Esophagus muscularis mucosa (tissue), 4 donors: ENCODE results near the gene KRT28. TPM values are rescaled to one million over a fixed set of nuclear protein-coding genes. Genes with fewer than 3 reads are reported as not detected.
"Not testable (repeated sequence)": the region's sequence is repeated elsewhere in the genome, so short reads cannot be mapped to it uniquely, and the experiment has no call there.

ENCODE experiments used
- DNase-seq: peaks from one replicate; pipeline ENCODE4 v3.0.0-alpha.2; 2017; ENCODE audit errors: extremely low spot score
- H3K27ac ChIP-seq, 4 donors: fragments of 200-600 bp; sonication (generic); replicated peaks in 1 of 4; 1 replicate in 3 of 4; 2 replicates in 1 of 4; pipeline ENCODE4 v1.5.1; 2016 to 2019; ENCODE audit warnings: mild to moderate bottlenecking in 1 of 4
- H3K27me3 ChIP-seq, 4 donors: fragments of 200-600 bp; sonication (generic); one replicate each; pipeline versions ENCODE4 v1.5.1 to v1.6.0; 2016 to 2019
- H3K36me3 ChIP-seq, 4 donors: fragments of 200-600 bp; sonication (generic); one replicate each; pipeline ENCODE4 v1.5.1; 2016 to 2019
- H3K4me1 ChIP-seq, 4 donors: fragments of 200-600 bp; sonication (generic); one replicate each; pipeline ENCODE4 v1.5.1; 2016 to 2019
- H3K4me3 ChIP-seq, 4 donors: fragments of 200-600 bp; sonication (generic); 1 replicate in 2 of 4; 2 replicates in 2 of 4; pipeline ENCODE4 v1.5.1; 2016 to 2019; ENCODE audit warnings: mild to moderate bottlenecking in 4 of 4, moderate library complexity in 1 of 4
- H3K9me3 ChIP-seq, 4 donors: fragments of 200-600 bp; sonication (generic); 1 replicate in 3 of 4; 2 replicates in 1 of 4; pipeline ENCODE4 v1.5.1; 2016 to 2019
- CTCF ChIP-seq, 3 experiments: fragments of 200-600 bp in 2 of 3; fragments of 450-650 bp in 1 of 3; sonication (generic) in 2 of 3; IDR thresholded peaks; one replicate each; pipeline ENCODE4 v1.5.1; 2017 to 2019; ENCODE audit warnings: antibody characterized with exemption in 3 of 3, mild to moderate bottlenecking in 2 of 3, moderate library complexity in 1 of 3
- EP300 ChIP-seq: sonication (generic); formaldehyde crosslinking; IDR thresholded peaks from one replicate; pipeline ENCODE4 v1.6.1; 2017; ENCODE audit warnings: antibody characterized with exemption
- POLR2A ChIP-seq: fragments of 450-650 bp; IDR thresholded peaks from one replicate; pipeline ENCODE4 v1.6.1; 2017; ENCODE audit warnings: antibody characterized with exemption, moderate library complexity, mild to moderate bottlenecking, low read depth
- POLR2AphosphoS5 ChIP-seq, 2 donors: sonication (generic); formaldehyde crosslinking; IDR thresholded peaks; one replicate each; pipeline ENCODE4 v1.6.1; 2017; ENCODE audit warnings: antibody characterized with exemption in 2 of 2
- WGBS: methylation state at CpG from one replicate; pipeline ENCODE4 v1.1.5; 2018; 5-methylcytosine and 5-hydroxymethylcytosine counted together
- intact Hi-C: fragments of 100-400 bp; cut with DNase I; formaldehyde crosslinking; loops from one replicate; pipeline ENCODE4 v1.15.1; 2023
- total RNA-seq, 4 donors: library from RNA; depleted of rRNA; stranded (reverse); fragments of >200 nt; gene quantifications; one replicate each; pipeline versions ENCODE4 v1.1.0 to v1.2.1, GENCODE V29; 2016

KRT28 gene
- total RNA-seq, 4 donors from 2014 or later: not detected

- H3K27me3 ChIP-seq: peaks cover 0 to 4% (median 0%) of the 10 kb centered on the region in 4 donors
- DNase-seq: no peak
- H3K27ac ChIP-seq: no peak overlapping the region
- intact Hi-C loops: no loop called here
- no peak for TF ChIP-seq POLR2A
- TF ChIP-seq CTCF (IDR thresholded peaks at IDR 0.05): no peak
- no peak for TF ChIP-seq POLR2AphosphoS5 (IDR thresholded peaks at IDR 0.05)
- no peak for TF ChIP-seq EP300
- H3K9me3 ChIP-seq: no peaks in the 10 kb centered on the region
- peaks cover 12 to 21% (median 18%) of the 10 kb centered on the region in 4 donors for H3K4me1 ChIP-seq
- H3K36me3 ChIP-seq: peaks cover 0 to 17% (median 4%) of the 10 kb centered on the region in 4 donors
- WGBS: 97% methylated on average over 4 of the region's 4 CpGs
- H3K4me3 ChIP-seq: no peak overlapping the region
Measured at GRCh38 chr17:40817103-40817682, 17.4 kb upstream of the KRT28 start.

GRCh38 chr17:40816569-40816968 is 16.8 kb upstream of the KRT28 start:
- DNase-seq: no peak
- intact Hi-C loops: no loop called here

GRCh38 chr17:40815381-40815780 is 15.6 kb upstream of the KRT28 start:
- Histone ChIP-seq H3K4me1 (peaks cover 12 to 21% (median 18%) of the 10 kb centered on the region in 4 donors), H3K36me3 (peaks cover 0 to 17% (median 2%) of the 10 kb centered on the region in 4 donors), H3K9me3 (no peaks in the 10 kb centered on the region), H3K27me3 (peaks cover 0 to 8% (median 0%) of the 10 kb centered on the region in 4 donors), H3K27ac (no peak overlapping the region), H3K4me3 (no peak overlapping the region)
- DNase-seq: no peak
- TF ChIP-seq POLR2A: no peak
- TF ChIP-seq POLR2AphosphoS5 (IDR thresholded peaks at IDR 0.05): no peak
- TF ChIP-seq CTCF (IDR thresholded peaks at IDR 0.05): no peak
- no peak for TF ChIP-seq EP300
- intact Hi-C loops: no loop called here
- WGBS: 82% methylated on average over 1 of the region's 1 CpG

More at GRCh38 chr17:40816569-40816968, 16.8 kb upstream of the KRT28 start:
- no peak overlapping the region for H3K4me3 ChIP-seq
- TF ChIP-seq POLR2A (no peak), CTCF (IDR thresholded peaks at IDR 0.05) (no peak), EP300 (no peak), POLR2AphosphoS5 (IDR thresholded peaks at IDR 0.05) (no peak)
- H3K4me1 ChIP-seq: peaks cover 12 to 21% (median 18%) of the 10 kb centered on the region in 4 donors
- 95% methylated on average over 3 of the region's 3 CpGs for WGBS
- peaks cover 0 to 17% (median 2%) of the 10 kb centered on the region in 4 donors for H3K36me3 ChIP-seq
- no peak overlapping the region for H3K27ac ChIP-seq
- peaks cover 0 to 7% (median 0%) of the 10 kb centered on the region in 4 donors for H3K27me3 ChIP-seq
- H3K9me3 ChIP-seq: no peaks in the 10 kb centered on the region

GRCh38 chr17:40814657-40815056 is 14.9 kb upstream of the KRT28 start:
- Histone ChIP-seq H3K27me3 (peaks cover 0 to 15% (median 1%) of the 10 kb centered on the region in 4 donors), H3K4me1 (peaks cover 10 to 19% (median 12%) of the 10 kb centered on the region in 4 donors), H3K36me3 (peaks cover 0 to 17% (median 2%) of the 10 kb centered on the region in 4 donors)
- H3K27ac ChIP-seq, H3K4me3 ChIP-seq, DNase-seq, H3K9me3 ChIP-seq, intact Hi-C loops: not testable (repeated sequence)
- 60% methylated on average over 3 of the region's 3 CpGs for whole genome bisulfite sequencing

GRCh38 chr17:40813804-40814203 is 14.0 kb upstream of the KRT28 start:
- Histone ChIP-seq H3K4me1 (peaks cover 4 to 16% (median 7%) of the 10 kb centered on the region in 4 donors), H3K27me3 (peaks cover 0 to 20% (median 2%) of the 10 kb centered on the region in 4 donors), H3K4me3 (no peak overlapping the region), H3K27ac (no peak overlapping the region), H3K9me3 (no peaks in the 10 kb centered on the region), H3K36me3 (peaks cover 0 to 17% (median 2%) of the 10 kb centered on the region in 4 donors)
- 74% methylated on average over 4 of the region's 4 CpGs for WGBS
- no peak for TF ChIP-seq POLR2AphosphoS5 (IDR thresholded peaks at IDR 0.05)
- no peak for TF ChIP-seq POLR2A
- no peak for TF ChIP-seq CTCF (IDR thresholded peaks at IDR 0.05)
- TF ChIP-seq EP300: no peak
- intact Hi-C loops: no loop called here
- no peak for DNase-seq
